Activated CD4-positive, alpha-beta memory T cell treated with anti-CD3 and anti-CD28 coated beads for 36 hours (primary cell): Measurements from ENCODE around the gene SNRPB. TPM values are rescaled to one million over a fixed set of nuclear protein-coding genes. Genes with fewer than 3 reads are reported as not detected.

Experiments used
- CTCF ChIA-PET: fragments of 350-600 bp; sonication (Branson Sonifier 250); formaldehyde crosslinking; loops from one replicate; lab custom pipeline; 2021; ENCODE audit warnings: antibody characterized with exemption, inconsistent platforms; lab: Charles Lee
- POLR2A ChIA-PET: fragments of 350-600 bp; sonication (Branson Sonifier 250); formaldehyde crosslinking; loops from one replicate; lab custom pipeline; 2021; ENCODE audit warnings: antibody characterized with exemption; lab: Charles Lee
- DNase-seq: peaks from one replicate; pipeline ENCODE4 v3.0.0-alpha.2; 2020
- H3K27ac Mint-ChIP-seq: one replicate; pipeline ENCODE4 v1.8.0; 2021; ENCODE audit warnings: mixed read lengths
- H3K27me3 Mint-ChIP-seq: one replicate; pipeline ENCODE4 v1.8.0; 2021; ENCODE audit warnings: mixed read lengths
- H3K36me3 Mint-ChIP-seq: one replicate; pipeline ENCODE4 v1.8.0; 2021; ENCODE audit warnings: mixed read lengths
- H3K4me1 Mint-ChIP-seq: one replicate; pipeline ENCODE4 v1.8.0; 2021; ENCODE audit warnings: low read depth, mixed read lengths
- H3K4me3 Mint-ChIP-seq: one replicate; pipeline ENCODE4 v1.8.0; 2021; ENCODE audit warnings: mild to moderate bottlenecking, mixed read lengths
- H3K9me3 Mint-ChIP-seq: one replicate; pipeline ENCODE4 v1.8.0; 2021; ENCODE audit warnings: mixed read lengths
- intact Hi-C: fragments of 100-400 bp; cut with micrococcal nuclease; formaldehyde crosslinking; loops from one replicate; pipeline ENCODE4 v1.15.1; 2023
- total RNA-seq, 2 experiments: library from RNA; stranded (reverse); gene quantifications; one replicate each; pipeline ENCODE4 v1.2.3, GENCODE V29; 2021

SNRPB gene
- total RNA-seq, 2 experiments from 2014 or later, result 452 TPM

- Mint-ChIP-seq H3K36me3 (no peaks in the 10 kb centered on the region), H3K27me3 (peaks cover 4% of the 10 kb centered on the region), H3K9me3 (no peaks in the 10 kb centered on the region), H3K27ac (no peak overlapping the region), H3K4me3 (no peak overlapping the region), H3K4me1 (no peaks in the 10 kb centered on the region)
- CTCF ChIA-PET, result no interaction called here
- intact Hi-C loops, result no loop called here
- no peak for DNase-seq
- POLR2A ChIA-PET, result no interaction called here
These were observed 52.2 kb downstream of the SNRPB start for GRCh38 chr20:2418388-2418787.

GRCh38 chr20:2417213-2417541 lies 53.4 kb downstream of the SNRPB start:
- Mint-ChIP-seq H3K4me3 (no peak overlapping the region), H3K27ac (no peak overlapping the region), H3K4me1 (no peaks in the 10 kb centered on the region), H3K36me3 (no peaks in the 10 kb centered on the region), H3K27me3 (peaks cover 2% of the 10 kb centered on the region), H3K9me3 (no peaks in the 10 kb centered on the region)
- intact Hi-C loops, result no loop called here
- ChIA-PET CTCF (no interaction called here), POLR2A (no interaction called here)
- DNase-seq, result no peak

GRCh38 chr20:2416541-2417212 lies 53.9 kb downstream of the SNRPB start:
- POLR2A ChIA-PET, result no interaction called here
- CTCF ChIA-PET, result no interaction called here
- intact Hi-C loops, result no loop called here

More at GRCh38 chr20:2416541-2417212, 53.9 kb downstream of the SNRPB start:
- H3K27ac Mint-ChIP-seq, result no peak overlapping the region
- no peak for DNase-seq
- no peaks in the 10 kb centered on the region for H3K36me3 Mint-ChIP-seq
- no peak overlapping the region for H3K4me3 Mint-ChIP-seq
- H3K4me1 Mint-ChIP-seq, result no peaks in the 10 kb centered on the region
- H3K9me3 Mint-ChIP-seq, result no peaks in the 10 kb centered on the region
- H3K27me3 Mint-ChIP-seq, result no peaks in the 10 kb centered on the region

Other genes with a start within 250 kb of the SNRPB start
- gene TGM3, start 174.8 kb downstream of the SNRPB start, total RNA-seq, result not detected
- not detected for gene TGM6, start 89.9 kb downstream of the SNRPB start, total RNA-seq
- 1 to 10 TPM; 6.8 to 6.9 TPM for gene ZNF343, start 38.1 kb upstream of the SNRPB start, total RNA-seq
- gene TMC2, start 65.8 kb upstream of the SNRPB start, total RNA-seq, result not detected
- 100 to 1,000 TPM; 402 to 408 TPM for gene NOP56, start 181.8 kb upstream of the SNRPB start, total RNA-seq
- 10 to 100 TPM; 95.6 to 99.1 TPM for gene IDH3B, start 193.4 kb upstream of the SNRPB start, total RNA-seq
- 1 to 10 TPM; 5.9 to 6.6 TPM for gene EBF4, start 222.0 kb upstream of the SNRPB start, total RNA-seq